ENCODE results near the gene TAF15.

TAF15 gene

GRCh38 chr17:35788477-35789368 lies 20.6 kb upstream of the TAF15 start:
- no peak for DNase-seq

GRCh38 chr17:35790841-35791240 lies 18.4 kb upstream of the TAF15 start:
- DNase-seq, result no peak

- DNase-seq, result no peak
Measured at GRCh38 chr17:35791681-35792350, 17.5 kb upstream of the TAF15 start.

GRCh38 chr17:35793257-35793656 lies 16.0 kb upstream of the TAF15 start:
- no peak for DNase-seq

GRCh38 chr17:35795007-35795870 lies 14.0 kb upstream of the TAF15 start, which contains the start of gene MMP28:
MMP28 (minus strand) TSS chr17:35795641; CDS start chr17:35795377, 264 bp downstream.
- DNase-seq, result no peak

- no peak for DNase-seq
Measured at GRCh38 chr17:35795871-35796265, 13.4 kb upstream of the TAF15 start.

GRCh38 chr17:35796942-35797341 lies 12.3 kb upstream of the TAF15 start:
- no peak for DNase-seq

- no peak for DNase-seq
Measured at GRCh38 chr17:35797370-35797769, 11.9 kb upstream of the TAF15 start.

- DNase-seq, result no peak
Measured at GRCh38 chr17:35797918-35798317, 11.4 kb upstream of the TAF15 start.

- peak; percentile 9 for DNase-seq
Measured at GRCh38 chr17:35799942-35800341, 9.3 kb upstream of the TAF15 start.

- DNase-seq, result peak; percentile 15
Measured at GRCh38 chr17:35801583-35802224, 7.6 kb upstream of the TAF15 start.

- peak; percentile 75 for DNase-seq
Measured at GRCh38 chr17:35804658-35805192, 4.6 kb upstream of the TAF15 start.

- no peak for DNase-seq
Measured at GRCh38 chr17:35807371-35808144, 1.7 kb upstream of the TAF15 start.

- no peak for DNase-seq
Measured at GRCh38 chr17:35808240-35808961, 883 bp upstream of the TAF15 start.

- DNase-seq, result no peak
Measured at GRCh38 chr17:35809855-35810461, 674 bp downstream of the TAF15 start.

GRCh38 chr17:35811759-35812158 lies 2.5 kb downstream of the TAF15 start:
- no peak for DNase-seq

- no peak for DNase-seq
Measured at GRCh38 chr17:35812456-35812855, 3.2 kb downstream of the TAF15 start.

- DNase-seq, result no peak
Measured at GRCh38 chr17:35816723-35817122, 7.4 kb downstream of the TAF15 start.

- DNase-seq, result no peak
Measured at GRCh38 chr17:35817196-35817595, 7.9 kb downstream of the TAF15 start.

GRCh38 chr17:35819455-35819854 lies 10.2 kb downstream of the TAF15 start:
- no peak for DNase-seq
